ENCODE results near the gene ZFP36L1.
"Not testable (repeated sequence)": the region's sequence is repeated elsewhere in the genome, so short reads cannot be mapped to it uniquely, and the experiment has no call there.

Gene ZFP36L1

DNA sequence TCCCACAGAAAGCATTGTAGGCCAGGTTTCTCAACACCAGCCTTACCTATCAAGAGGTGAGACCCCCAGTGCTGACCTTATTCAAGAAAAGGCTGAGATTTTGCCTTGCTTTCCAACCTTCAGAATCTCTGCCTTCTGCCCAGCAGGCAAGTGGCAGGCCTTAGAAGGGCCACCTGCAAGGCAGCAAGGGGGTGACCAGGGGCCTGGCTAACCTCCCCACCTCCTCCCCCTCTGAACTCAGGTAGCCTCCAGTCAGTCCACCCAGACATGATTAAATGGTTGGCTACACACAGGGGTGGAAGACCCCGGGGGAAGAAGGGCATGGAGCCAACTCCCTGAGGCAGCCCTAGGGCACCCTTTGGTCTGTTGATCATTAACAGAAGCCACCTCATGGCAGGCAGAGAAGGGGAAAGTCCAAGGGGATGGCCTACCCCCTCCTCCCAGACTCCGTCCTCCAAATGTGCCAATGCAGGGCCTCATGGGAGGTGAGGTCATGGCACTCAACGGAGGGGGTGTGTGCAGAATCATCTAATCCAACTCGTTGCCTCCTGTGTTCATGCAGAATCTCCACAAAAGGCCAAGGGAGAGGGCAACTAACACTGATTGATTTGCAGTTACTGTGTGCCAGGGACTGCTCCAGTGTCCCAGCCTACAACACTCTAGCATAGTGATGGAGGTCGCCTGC, 8.5 kb downstream of the ZFP36L1 start:
- peak; percentile 41 for DNase-seq

DNA sequence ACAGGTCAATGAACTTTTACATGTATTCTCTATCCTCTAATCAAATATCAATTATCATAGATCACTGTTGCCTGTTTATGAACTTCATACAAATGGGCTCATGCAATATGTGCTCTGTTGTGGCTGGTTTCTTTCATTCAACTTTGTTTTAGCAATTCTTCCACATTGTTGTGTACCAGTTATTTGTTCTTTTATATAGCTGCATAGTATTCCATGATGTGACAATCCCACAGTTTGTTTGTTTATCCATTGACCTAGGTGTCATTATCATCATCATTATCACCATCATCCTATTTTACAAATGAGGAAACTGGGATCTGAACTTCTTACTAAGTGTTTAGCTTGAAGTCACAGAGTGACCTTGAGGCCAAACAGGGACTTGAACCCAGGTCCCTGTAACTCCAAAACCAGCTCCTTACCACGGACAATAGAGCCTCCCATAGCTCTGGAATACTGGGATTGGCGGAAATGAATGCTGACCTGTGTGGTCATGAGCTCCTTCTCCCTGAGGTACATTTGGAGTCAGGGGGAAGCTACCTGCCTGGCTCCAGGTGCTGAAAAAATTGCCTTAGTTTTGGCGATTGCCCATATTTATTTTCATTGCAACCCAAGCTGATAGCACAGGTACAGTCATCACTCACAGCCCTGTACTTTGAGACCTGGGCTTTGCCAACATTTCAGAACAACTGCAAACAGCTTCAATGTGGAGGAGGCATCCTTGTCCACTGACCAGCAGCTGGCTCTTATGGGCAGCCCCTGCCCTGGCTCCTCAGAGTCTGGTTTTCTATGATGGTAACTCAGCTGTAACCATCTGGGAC, 9.2 kb downstream of the ZFP36L1 start:
- no peak for DNase-seq

DNA sequence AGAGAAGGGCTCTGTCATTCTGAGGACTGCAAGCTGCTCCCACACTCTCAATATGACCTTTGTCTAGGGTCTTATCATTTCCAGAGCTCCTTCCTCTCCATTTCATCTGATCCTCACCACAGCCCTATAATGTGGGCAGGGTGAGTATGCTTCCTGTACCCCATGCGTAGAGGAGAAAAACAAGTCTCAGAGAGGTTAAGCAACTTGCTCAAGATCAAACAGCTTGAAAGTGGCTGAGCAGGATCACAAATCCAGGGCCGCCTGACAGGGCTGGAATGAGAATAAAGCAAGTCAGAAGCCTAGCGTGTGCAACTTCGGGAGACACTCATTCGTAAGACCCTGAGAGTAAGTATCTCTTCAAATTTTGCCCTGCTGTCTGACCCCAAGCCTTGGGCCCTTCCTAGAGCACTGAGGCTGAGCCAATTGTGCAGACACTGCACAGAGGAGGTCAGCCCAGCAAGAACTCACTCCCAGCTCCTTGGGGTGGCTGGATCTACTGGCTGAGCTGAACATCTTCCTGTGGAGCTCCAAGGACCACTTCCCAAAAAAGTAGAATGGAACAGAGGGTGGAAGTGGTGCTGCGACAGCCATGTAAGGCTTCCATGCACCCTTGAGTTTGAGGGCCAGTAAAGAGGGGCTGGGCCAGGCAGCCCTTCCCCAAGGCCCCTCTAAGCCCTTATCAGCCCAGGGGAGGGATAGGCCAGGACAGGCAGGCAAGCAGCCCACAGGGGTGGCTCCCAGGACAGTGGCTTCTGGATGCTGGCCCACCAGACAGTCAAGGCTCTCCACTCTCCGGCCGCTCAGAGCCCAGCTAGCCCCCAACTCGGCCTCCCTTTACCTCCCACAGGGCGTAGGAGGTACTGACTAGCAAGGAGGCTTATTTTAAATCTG, 10.5 kb downstream of the ZFP36L1 start:
- no peak for DNase-seq

DNA sequence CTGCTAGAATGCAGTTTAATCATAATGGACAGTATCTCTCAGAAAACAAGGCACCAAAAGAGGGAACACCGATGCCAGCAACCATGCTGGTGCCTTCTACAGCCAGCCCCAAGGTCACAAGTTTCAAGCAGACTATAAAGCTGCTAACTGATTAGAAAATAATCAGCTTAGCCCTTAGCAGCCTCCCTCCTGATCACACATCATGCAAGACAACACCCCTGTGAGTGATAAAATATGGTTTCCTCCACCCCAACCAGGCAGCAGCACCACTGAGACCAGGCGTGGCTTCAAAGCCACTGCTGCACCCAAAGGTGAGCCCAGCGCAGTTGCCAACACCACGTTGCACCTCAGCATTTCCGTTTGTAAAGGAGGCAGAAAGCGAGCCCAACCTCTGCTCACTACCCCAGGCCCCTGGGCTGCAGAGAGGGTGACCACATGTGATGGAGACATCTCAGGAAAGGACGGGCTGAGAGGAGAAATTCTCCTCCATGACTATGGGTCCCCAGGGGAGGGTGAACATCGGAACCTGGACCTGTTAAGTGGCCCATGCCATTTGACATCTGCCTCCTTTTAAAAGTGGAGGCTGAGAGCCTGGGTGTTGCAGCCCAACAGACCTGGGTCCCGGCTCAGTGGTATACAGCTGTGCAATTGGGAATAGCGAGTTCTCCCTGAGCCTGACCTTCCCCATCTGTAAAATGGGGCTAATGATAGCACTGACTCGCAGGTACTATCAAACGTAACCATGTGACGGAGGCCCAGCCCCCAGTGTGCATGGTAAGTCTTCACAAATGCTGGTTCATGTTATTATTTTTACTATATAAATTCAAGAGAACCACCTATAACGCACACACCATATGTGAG, 11.5 kb downstream of the ZFP36L1 start:
- no peak for DNase-seq

DNA sequence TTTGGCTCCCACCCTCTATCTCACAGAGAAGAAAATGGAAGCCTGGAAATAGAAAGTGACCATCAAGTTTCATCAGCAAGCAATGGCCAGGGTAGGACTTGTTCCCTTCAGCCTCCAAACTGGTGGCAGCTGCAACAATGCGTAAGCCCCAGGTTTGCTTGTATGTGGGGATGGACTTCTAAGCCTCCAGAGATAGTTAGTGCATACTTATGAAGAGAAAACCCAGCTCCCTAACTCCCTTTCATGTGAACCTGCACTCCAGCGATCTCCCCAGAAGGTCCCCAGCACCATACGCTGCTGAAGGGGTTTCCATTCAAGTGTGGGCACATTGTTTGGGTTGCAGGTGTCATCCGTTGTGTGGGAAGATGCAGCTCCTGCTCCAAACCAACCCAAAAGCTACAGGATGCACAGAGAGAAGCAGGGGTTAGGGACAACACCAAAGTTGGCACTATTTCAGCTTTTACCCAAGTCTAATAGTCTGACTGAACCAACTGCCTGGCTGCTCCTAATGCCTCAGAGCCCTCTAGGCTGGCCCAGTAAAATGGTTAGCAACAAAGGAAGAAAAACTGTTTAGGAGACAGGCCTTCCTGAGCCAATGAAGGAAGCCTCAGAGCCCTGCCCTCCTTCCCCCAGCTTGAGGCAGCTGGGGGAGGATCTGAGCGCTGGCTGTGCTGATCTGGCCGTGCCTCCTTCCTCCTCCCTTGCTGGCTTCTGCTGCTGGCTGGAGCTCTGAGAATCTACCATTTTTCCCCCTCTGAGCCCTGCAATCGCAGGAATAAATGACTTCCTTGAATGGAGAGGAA, 12.3 kb downstream of the ZFP36L1 start:
- DNase-seq = peak; percentile 70

DNA sequence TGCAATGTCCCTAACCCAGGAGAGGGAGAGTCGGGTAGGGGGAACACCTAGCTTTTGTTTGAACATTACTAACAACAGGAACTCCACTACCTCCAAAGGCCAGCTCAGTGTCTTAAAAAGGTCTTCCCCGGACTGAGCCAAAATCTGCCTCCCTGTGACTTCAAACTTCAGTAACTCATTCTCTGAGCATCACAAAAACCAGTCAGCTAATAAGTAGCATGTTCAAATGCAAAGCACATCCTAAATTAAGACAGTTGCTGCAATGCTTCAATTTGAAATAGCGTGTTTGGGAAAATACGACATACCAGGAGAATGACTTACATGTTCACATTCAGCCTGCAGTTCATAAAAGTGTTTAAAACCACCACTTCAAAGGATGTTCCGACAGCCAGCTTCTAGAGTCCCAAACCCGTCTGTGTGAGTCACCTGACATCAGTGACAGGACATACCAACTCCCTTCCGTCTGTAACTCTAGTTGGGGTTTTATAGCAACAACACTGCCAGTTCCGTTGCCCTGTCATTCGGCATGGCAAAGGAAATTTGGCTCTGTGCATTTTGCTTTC, 13.0 kb downstream of the ZFP36L1 start:
- DNase-seq = peak; percentile 97

DNA sequence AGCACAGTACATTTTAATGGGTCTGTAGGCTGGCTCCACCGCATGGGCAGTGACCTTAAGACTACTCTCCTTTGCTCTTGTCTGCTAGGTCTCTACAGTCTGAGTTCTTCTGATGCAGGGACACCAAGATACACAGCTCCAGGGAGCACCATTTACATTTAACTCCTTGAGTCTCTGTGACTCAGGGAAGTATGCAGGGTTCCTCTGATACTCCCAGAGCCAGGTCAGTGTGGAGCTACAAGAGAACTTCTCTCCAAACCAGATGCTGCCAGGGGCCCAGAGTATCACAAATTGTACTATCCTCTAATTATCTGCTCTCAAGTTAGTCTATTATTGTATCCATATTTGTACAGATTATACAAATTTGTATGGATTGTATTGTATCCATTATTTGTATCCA, 15.2 kb downstream of the ZFP36L1 start:
- DNase-seq = no peak

DNA sequence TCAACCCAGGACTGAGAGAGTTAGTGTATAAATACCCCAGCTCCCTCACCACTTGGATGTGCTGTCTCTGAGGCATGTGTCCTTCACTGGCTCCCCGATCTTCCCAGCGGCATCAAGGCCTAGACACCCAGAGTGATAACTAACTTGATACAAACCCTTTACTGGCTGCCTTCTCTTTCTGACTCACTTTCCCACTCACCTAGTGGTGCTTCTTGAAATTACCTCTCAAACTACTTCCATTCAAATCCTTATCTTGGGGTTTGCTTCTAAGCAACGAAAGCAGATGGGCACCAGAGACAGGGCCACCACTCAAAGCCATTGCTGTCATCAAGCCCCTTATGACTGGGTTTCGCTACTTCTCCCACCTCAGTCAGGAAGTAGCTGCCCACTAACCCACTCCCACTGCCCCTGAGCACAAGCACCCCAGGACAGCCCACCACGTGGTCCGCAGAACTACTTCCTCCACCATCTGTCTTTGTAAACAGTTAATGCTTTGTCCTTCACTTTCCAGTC, 17.2 kb downstream of the ZFP36L1 start:
- DNase-seq = no peak

DNA sequence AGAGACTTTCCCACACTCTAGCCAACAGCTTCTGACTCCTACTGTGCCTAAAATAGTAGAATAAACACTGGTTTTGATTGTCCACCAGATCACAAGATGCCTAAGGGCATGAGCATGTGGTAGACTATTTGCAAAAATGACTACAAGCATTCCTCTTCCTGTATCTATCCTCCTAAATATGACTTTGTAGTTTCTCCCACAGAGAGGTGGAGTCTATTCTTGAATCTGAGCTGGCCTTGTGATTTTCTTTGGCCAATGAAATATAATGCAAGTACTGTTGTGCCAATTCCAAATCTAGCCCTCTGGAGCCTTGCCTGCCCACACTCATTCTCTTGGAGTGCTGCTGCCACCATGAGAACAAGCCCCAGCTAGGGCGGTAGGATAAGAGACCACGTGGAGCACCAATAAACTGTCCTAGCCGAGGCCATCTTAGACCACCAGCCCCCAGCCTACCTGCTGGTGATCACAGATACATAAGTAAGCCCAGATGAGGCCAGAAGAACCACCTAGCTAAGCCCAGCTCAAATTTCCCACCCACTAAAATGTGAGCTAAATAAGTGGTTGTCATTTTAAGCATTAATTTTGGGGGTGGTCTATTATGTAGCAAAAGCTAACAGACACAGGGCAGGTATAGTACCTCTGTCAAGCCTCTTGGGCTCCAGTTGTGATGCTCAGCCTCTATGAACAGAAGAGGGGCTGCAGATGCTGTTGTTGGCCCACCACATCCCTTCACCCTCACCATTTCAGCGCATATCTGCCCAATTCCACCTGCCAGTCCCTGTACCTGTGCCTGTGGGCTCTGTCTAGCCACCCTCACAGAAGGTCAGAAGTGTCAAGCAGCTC, 17.9 kb downstream of the ZFP36L1 start:
- peak; percentile 29 for DNase-seq

DNA sequence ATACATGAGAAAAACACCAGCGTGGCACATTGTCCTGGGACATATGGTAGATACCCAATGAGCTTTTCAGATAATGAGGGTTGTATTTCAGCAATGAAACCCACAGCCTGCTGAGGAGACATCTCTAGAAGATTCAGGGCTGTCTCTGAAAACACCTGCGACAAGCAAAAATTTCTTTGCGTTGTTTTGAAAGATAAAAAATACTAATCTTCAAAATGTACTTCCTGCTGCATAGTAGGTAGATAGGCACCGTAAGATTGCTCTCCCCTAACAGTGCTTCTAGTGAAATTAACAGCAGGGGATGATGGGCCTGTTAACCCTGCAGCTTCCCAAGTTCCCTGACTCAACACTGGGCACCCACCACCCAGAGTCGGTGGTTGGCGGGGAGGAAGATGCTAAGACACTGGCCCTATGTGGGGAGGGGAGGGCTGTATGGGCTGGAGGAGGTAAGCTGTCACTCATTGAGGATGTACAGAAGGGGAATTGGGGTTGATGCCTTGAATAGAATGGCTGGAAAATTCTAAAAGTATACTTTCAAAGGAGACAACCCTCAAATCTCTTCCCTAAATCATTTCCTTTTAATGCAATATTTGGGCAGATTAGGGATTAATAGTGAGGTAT, 20.0 kb downstream of the ZFP36L1 start:
- no peak for DNase-seq

DNA sequence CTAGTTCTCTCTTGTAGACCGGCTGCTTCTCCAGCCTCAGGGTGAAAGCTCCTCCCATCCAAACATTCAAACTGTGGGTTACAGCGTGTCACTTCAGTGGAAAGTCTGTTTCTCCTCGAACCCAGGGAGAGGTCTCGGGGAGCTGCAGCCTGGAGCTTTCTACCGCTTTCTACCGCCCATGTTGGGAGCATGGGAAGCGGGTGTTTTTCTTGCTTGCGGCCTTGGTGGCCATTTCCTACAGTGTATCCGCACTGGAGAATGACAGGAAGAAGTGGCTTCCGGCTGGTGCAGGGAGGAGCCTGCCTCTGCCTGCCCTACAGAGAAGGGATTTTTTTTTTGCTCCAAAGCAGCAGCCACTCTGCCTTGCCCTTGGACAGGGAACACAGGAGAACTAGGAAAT, 21.2 kb downstream of the ZFP36L1 start:
- DNase-seq = no peak

DNA sequence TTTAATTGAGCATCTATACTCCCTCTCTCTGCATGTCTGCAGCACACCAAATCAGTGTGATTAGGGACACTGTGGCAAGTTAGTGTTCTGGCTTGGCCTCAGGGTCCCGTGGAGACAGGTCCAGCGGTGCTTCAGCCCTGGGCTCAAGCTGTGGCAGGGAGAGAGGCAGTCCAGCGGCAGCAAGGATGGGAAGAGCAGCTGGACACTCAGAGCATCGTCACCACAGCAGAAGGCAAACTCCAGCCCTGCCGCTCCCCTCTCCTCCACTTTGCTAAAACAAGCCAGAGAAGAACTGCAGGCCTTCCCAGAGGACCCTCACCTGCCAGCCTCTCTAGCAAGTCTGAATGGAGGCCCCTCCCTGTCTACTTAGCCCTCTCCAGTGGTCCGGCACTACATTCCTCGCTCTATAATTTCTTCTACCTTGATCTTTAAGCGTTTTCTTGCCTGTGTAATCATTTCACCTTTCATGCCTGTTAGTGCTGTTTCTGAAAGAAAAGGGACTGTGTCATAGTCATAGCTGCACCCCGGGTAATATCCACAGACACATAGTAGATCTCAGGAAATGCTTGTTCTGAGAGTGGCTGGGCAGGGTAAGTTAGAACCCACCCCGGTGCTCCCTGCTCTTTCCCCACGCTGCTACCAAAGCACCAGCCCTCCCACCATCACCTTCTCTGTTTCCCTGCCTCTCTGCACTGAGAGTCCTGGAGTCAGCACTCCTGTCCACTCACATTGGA, 22.1 kb downstream of the ZFP36L1 start:
- DNase-seq = no peak

DNA sequence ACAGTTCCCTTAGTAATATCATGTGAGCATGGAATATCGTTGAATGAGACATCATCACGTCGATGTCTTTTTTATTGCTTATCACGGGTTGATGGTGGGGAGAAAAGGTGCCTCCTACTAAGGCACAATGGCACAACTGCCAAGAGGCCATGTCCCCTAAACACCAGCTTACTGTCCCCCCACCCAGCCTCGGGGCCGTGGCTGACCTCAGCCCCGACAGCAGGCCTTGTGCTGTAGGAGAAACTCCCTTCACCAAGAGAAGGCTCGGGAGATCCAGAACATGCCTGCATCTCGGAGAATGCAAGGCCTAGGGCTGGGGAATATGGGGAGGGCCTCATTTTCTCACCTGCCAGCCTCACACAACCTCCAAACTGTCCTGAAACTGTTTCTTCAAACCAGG, 22.8 kb downstream of the ZFP36L1 start:
- no peak for DNase-seq

DNA sequence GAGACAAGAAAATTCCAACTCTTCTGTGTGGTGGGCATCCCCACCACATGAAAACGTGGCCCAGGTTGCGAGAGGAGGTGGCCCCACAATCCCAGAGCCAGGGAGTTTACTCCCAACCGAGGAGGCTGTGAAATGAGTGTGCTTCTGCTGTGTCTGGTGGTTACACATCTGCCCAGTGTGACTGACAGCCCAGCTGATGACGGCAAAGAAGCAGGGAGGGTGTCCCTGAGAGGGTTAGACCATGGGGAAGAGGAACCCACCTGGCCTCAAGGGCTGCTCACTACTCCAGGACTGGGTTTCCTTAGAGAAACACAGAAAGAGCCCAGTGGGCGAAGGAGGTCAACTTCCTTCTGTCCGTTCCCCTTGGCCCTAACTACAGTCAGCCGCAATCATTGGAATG, 24.6 kb downstream of the ZFP36L1 start:
- DNase-seq = no peak

DNA sequence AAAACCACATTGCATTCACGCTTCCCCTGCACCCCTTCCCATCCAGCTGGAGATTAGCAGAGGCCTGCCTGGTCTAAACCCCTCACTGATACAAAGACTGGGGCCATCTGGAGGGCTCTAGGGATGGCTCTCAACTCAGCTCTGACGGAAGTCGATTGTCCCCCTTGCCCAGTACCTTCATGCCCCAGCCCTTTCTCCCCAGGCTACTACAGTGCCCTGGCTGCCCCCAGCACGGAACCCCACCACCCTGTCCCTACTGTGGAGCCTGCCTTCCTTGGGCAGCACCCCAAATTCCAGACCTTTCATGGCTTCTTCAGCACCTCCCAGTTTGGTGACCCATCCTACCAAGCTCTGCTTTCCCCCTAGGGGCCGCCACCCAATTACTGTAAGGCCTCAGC, 25.6 kb downstream of the ZFP36L1 start:
- no peak for DNase-seq

DNA sequence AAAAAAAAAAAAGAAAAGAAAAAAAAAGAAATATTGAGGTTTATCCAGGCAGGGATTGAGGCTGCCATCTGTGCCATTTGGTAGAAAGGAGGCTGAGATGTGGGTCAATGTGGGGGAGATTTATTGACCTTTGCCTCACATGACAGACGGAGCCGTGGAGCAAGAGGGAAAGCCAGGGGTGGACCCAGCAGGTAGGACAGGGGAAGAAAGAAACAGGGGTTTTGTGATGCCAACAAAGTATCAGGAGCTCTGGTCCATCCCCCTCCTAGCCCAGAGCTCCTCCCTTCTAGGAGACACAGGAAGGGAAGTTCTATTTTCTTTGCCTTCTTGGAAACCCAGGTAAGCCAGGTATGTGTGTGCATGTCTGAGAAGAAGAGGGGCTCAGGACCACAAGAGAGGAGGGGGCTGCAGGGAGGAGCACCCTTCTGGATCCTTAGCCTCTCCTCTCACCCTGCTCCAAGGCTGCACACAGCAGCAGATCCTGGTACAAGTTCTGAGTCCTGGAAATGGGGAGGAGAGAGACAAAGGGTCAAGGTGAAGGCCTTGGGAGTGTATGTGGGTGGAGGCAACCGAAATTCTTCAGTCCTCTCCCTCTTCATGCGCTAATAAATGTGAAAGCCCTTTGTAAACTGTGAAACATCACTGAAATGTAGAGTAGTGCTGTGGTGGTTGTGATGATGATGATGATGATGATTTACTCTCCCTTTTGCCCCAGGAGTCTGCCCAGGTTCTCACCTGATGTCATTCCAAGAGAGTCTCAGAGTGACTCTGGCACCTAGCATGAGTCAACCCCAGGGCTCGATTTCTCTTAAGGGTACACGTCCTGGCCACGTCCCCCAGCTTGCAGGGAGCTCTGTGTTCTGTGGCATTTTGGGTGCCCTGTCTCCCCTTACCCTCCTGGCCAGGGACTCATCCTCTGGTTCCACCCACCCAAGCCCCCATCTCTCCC, 26.3 kb downstream of the ZFP36L1 start:
- DNase-seq = no peak

DNA sequence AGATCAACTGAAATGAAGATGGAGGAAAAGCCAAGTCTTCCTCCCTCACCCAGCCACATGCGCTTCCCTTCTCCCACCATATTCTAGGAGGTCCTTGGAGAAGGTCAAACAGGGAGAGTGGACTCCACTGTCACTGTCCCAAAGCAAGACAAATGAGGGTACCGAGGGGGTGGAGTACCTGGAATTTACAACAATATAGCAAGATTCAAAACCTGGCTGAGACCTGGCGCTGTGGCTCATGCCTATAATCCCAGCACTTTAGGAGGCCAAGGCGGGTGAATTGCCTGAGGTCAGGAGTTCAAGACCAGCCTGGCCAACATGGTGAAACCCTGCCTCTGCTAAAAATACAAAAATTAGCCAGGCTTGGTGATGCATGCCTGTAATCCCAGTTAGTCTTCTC, 29.0 kb downstream of the ZFP36L1 start:
- DNase-seq = not testable (repeated sequence)

All from fibroblast of skin of abdomen (primary cell).